H9 (cell line): ENCODE results near the gene SLC2A3. TPM values are rescaled to one million over a fixed set of nuclear protein-coding genes. Genes with fewer than 3 reads are reported as not detected.

Source experiments
- DNase-seq: peaks from one replicate; pipeline ENCODE4 v3.0.0-alpha.2; 2017
- H2AFZ ChIP-seq: one replicate; pipeline ENCODE4 v1.6.1; 2013; ENCODE audit warnings: mild to moderate bottlenecking, low read length, control low read depth, moderate library complexity
- H2AK5ac ChIP-seq: 2 replicates; pipeline ENCODE4 v1.6.1; 2013; ENCODE audit warnings: low read length, control low read depth, mixed read lengths; ENCODE audit not compliant: insufficient read length
- H2BK120ac ChIP-seq: one replicate; pipeline ENCODE4 v1.6.1; 2013; ENCODE audit warnings: low read depth, mild to moderate bottlenecking, low read length, control low read depth, inconsistent platforms; ENCODE audit not compliant: poor library complexity, severe bottlenecking
- H2BK12ac ChIP-seq: 2 replicates; pipeline ENCODE4 v1.6.1; 2013; ENCODE audit warnings: low read length, control low read depth, mixed read lengths, low read depth; ENCODE audit not compliant: insufficient read length
- H2BK15ac ChIP-seq: 2 replicates; pipeline ENCODE4 v1.6.1; 2013; ENCODE audit warnings: low read depth, low read length, control low read depth
- H2BK20ac ChIP-seq: one replicate; pipeline ENCODE4 v1.6.1; 2013; ENCODE audit warnings: low read depth, mild to moderate bottlenecking, low read length, control low read depth, inconsistent platforms; ENCODE audit not compliant: poor library complexity, severe bottlenecking
- H2BK5ac ChIP-seq: 2 replicates; pipeline ENCODE4 v1.6.1; 2013; ENCODE audit warnings: low read length, control low read depth, mixed read lengths; ENCODE audit not compliant: insufficient read length
- H3K14ac ChIP-seq: 2 replicates; pipeline ENCODE4 v1.6.1; 2013; ENCODE audit warnings: low read length, control low read depth; ENCODE audit not compliant: insufficient read depth
- H3K18ac ChIP-seq: 2 replicates; pipeline ENCODE4 v1.6.1; 2013; ENCODE audit warnings: low read depth, mild to moderate bottlenecking, mixed read lengths, low read length, control low read depth; ENCODE audit not compliant: insufficient read length
- H3K23ac ChIP-seq: 2 replicates; pipeline ENCODE4 v1.6.1; 2013; ENCODE audit warnings: low read length, control low read depth, mixed read lengths, low read depth; ENCODE audit not compliant: insufficient read length
- H3K23me2 ChIP-seq: 2 replicates; pipeline ENCODE4 v1.6.1; 2013; ENCODE audit warnings: low read depth, mild to moderate bottlenecking, mixed read lengths, low read length, control low read depth; ENCODE audit not compliant: insufficient read length, poor library complexity, severe bottlenecking
- H3K27ac ChIP-seq: 2 replicates; pipeline ENCODE4 v1.5.1; 2013; ENCODE audit warnings: low read length, control low read depth, mixed read lengths, low read depth; ENCODE audit not compliant: insufficient read length
- H3K27me3 ChIP-seq: 2 replicates; pipeline ENCODE4 v1.6.1; 2013; ENCODE audit warnings: low read length, control low read depth, inconsistent platforms; ENCODE audit not compliant: insufficient read depth
- H3K4ac ChIP-seq: 2 replicates; pipeline ENCODE4 v1.6.1; 2013; ENCODE audit warnings: low read depth, mild to moderate bottlenecking, control low read depth, inconsistent platforms, low read length, moderate library complexity
- H3K4me1 ChIP-seq: 2 replicates; pipeline ENCODE4 v1.6.1; 2013; ENCODE audit warnings: low read length, control low read depth, inconsistent platforms; ENCODE audit not compliant: insufficient read depth
- H3K4me2 ChIP-seq: 2 replicates; pipeline ENCODE4 v1.6.1; 2013; ENCODE audit warnings: low read length, control low read depth, mixed read lengths; ENCODE audit not compliant: insufficient read length, insufficient read depth
- H3K56ac ChIP-seq: 2 replicates; pipeline ENCODE4 v1.6.1; 2013; ENCODE audit warnings: low read depth, mild to moderate bottlenecking, mixed read lengths, low read length, control low read depth; ENCODE audit not compliant: insufficient read length
- H3K79me1 ChIP-seq: 2 replicates; pipeline ENCODE4 v1.6.1; 2013; ENCODE audit warnings: low read depth, mild to moderate bottlenecking, moderate library complexity, low read length, control low read depth, inconsistent platforms; ENCODE audit not compliant: insufficient read depth, poor library complexity, severe bottlenecking
- H3K79me2 ChIP-seq: 2 replicates; pipeline ENCODE4 v1.6.1; 2013; ENCODE audit warnings: low read length, control low read depth, inconsistent platforms; ENCODE audit not compliant: insufficient read depth
- H3K9ac ChIP-seq: 2 replicates; pipeline ENCODE4 v1.6.1; 2013; ENCODE audit warnings: low read length, control low read depth, mixed read lengths; ENCODE audit not compliant: insufficient read length; ENCODE audit errors: extremely low read depth
- H3K9me3 ChIP-seq: one replicate; pipeline ENCODE4 v1.6.1; 2013; ENCODE audit warnings: low read depth, low read length, inconsistent platforms; ENCODE audit not compliant: control insufficient read depth
- H3T11ph ChIP-seq: one replicate; pipeline ENCODE4 v1.6.1; 2013; ENCODE audit warnings: mild to moderate bottlenecking, low read length, control low read depth, inconsistent platforms
- H4K20me1 ChIP-seq: one replicate; pipeline ENCODE4 v1.6.1; 2013; ENCODE audit not compliant: control insufficient read depth, insufficient read length, insufficient read depth
- H4K5ac ChIP-seq: 2 replicates; pipeline ENCODE4 v1.6.1; 2013; ENCODE audit warnings: low read depth, mild to moderate bottlenecking, mixed read lengths, low read length, control low read depth; ENCODE audit not compliant: insufficient read length
- H4K8ac ChIP-seq: replicated peaks from 2 replicates; pipeline ENCODE4 v1.6.1; 2013; ENCODE audit warnings: low read length, control low read depth, mixed read lengths, low read depth; ENCODE audit not compliant: insufficient read length
- H4K91ac ChIP-seq: 2 replicates; pipeline ENCODE4 v1.6.1; 2013; ENCODE audit warnings: low read depth, mild to moderate bottlenecking, moderate library complexity, mixed read lengths, low read length, control low read depth; ENCODE audit not compliant: insufficient read length
- H3K27ac Mint-ChIP-seq, 3 experiments: 2 replicates in 2 of 3; 3 replicates in 1 of 3; pipeline ENCODE4 v1.8.0; 2020 to 2021; ENCODE audit warnings: mixed read lengths in 3 of 3, mild to moderate bottlenecking in 1 of 3, moderate library complexity in 1 of 3
- H3K27me3 Mint-ChIP-seq: 2 replicates; pipeline ENCODE4 v1.8.0; 2021; ENCODE audit warnings: low read depth, mild to moderate bottlenecking, moderate library complexity, mixed read lengths
- H3K36me3 Mint-ChIP-seq, 3 experiments: 2 replicates in 2 of 3; 3 replicates in 1 of 3; pipeline ENCODE4 v1.8.0; 2020 to 2021; ENCODE audit warnings: low read depth in 3 of 3, mixed read lengths in 3 of 3; ENCODE audit not compliant: insufficient read depth in 1 of 3
- H3K4me1 Mint-ChIP-seq, 2 experiments: 2 replicates each; pipeline ENCODE4 v1.8.0; 2020; ENCODE audit warnings: mixed read lengths in 2 of 2
- H3K4me3 Mint-ChIP-seq, 2 experiments: 2 replicates in 1 of 2; 3 replicates in 1 of 2; pipeline ENCODE4 v1.8.0; 2020 to 2021; ENCODE audit warnings: mild to moderate bottlenecking in 2 of 2, mixed read lengths in 2 of 2, moderate library complexity in 1 of 2
- H3K9me3 Mint-ChIP-seq, 2 experiments: 2 replicates in 1 of 2; 3 replicates in 1 of 2; pipeline ENCODE4 v1.8.0; 2020; ENCODE audit warnings: mild to moderate bottlenecking in 2 of 2, mixed read lengths in 2 of 2, moderate library complexity in 1 of 2
- WGBS: extraction: QIAGEN DNeasy Blood & Tissue Kit; methylation state at CpG from one replicate; pipeline ENCODE4 v1.1.7; 2013; ENCODE audit warnings: missing lambda C conversion rate, low lambda C conversion rate, mixed read lengths; ENCODE audit not compliant: insufficient read length; ENCODE audit errors: extremely low coverage; 5-methylcytosine and 5-hydroxymethylcytosine counted together
- total RNA-seq: library from RNA; stranded (reverse); gene quantifications from 2 replicates; pipeline ENCODE4 v1.2.1, GENCODE V29; 2021
- TF ChIP-seq, protein P1 (sequence below): fragments of 200-600 bp; sonication (generic); conservative IDR thresholded peaks from 3 replicates; pipeline ENCODE4 v1.8.0; 2021; ENCODE audit warnings: antibody characterized with exemption, mild to moderate bottlenecking

SLC2A3 gene
- total RNA-seq, 1 experiment from 2014 or later = 569 TPM

DNA sequence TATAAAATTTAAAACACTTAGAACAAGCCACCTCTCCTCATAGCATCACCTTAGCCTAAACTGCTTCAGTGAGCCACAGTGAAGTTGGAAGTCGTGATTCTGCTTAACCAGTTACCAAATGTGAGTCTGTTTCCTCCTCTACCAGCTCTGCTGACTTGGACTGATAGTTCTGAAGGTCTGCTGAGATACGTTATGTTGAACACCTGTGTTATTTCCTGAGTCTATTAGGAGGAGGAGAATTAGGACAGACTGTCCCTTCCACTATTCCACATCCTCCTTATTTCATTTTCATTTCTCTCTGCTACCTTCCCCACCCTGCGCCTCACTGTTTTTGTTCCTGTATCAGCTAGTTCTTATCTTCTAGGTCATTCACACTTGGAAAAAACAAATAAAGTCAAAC, 65.7 kb downstream of the SLC2A3 start:
- no peak overlapping the region for H2BK15ac ChIP-seq
- H4K8ac ChIP-seq = no peak overlapping the region
- H3K4me1 Mint-ChIP-seq = peaks cover 5% of the 10 kb centered on the region in 2 experiments; a peak in 3 of 4 replicates
- H4K91ac ChIP-seq = no peak overlapping the region
- no peak overlapping the region for H2BK5ac ChIP-seq
- H4K20me1 ChIP-seq = no peaks in the 10 kb centered on the region
- no peak overlapping the region for H2AFZ ChIP-seq
- no peak overlapping the region for H2BK120ac ChIP-seq
- H3K27ac Mint-ChIP-seq = no peak overlapping the region; a peak in 1 of 7 replicates
- no peak overlapping the region for H4K5ac ChIP-seq
- H3K4me1 ChIP-seq = no peaks in the 10 kb centered on the region
- H3K27ac ChIP-seq = no peak overlapping the region
- no peaks in the 10 kb centered on the region for H3K27me3 ChIP-seq
- no peak overlapping the region for H3K14ac ChIP-seq
- peaks cover 0 to 3% of the 10 kb centered on the region in 2 experiments; a peak in 2 of 5 replicates for H3K9me3 Mint-ChIP-seq
- no peak overlapping the region for H3T11ph ChIP-seq
- H3K18ac ChIP-seq = no peak overlapping the region
- H3K4me3 Mint-ChIP-seq = no peak overlapping the region
- no peaks in the 10 kb centered on the region for H3K79me2 ChIP-seq
- no peaks in the 10 kb centered on the region for H3K9me3 ChIP-seq
- no peak overlapping the region for H3K4me2 ChIP-seq
- no peak overlapping the region for H3K56ac ChIP-seq
- H2AK5ac ChIP-seq = no peak overlapping the region
- H3K36me3 Mint-ChIP-seq = no peaks in the 10 kb centered on the region; a peak in 1 of 7 replicates
- no peak overlapping the region for H2BK12ac ChIP-seq
- H2BK20ac ChIP-seq = no peak overlapping the region
- no peak for DNase-seq
- no CpG with 5 or more reads among the region's 3 CpGs for WGBS
- H3K79me1 ChIP-seq = no peaks in the 10 kb centered on the region
- TF ChIP-seq, protein P1, sequence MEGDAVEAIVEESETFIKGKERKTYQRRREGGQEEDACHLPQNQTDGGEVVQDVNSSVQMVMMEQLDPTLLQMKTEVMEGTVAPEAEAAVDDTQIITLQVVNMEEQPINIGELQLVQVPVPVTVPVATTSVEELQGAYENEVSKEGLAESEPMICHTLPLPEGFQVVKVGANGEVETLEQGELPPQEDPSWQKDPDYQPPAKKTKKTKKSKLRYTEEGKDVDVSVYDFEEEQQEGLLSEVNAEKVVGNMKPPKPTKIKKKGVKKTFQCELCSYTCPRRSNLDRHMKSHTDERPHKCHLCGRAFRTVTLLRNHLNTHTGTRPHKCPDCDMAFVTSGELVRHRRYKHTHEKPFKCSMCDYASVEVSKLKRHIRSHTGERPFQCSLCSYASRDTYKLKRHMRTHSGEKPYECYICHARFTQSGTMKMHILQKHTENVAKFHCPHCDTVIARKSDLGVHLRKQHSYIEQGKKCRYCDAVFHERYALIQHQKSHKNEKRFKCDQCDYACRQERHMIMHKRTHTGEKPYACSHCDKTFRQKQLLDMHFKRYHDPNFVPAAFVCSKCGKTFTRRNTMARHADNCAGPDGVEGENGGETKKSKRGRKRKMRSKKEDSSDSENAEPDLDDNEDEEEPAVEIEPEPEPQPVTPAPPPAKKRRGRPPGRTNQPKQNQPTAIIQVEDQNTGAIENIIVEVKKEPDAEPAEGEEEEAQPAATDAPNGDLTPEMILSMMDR = no peak
- H3K27me3 Mint-ChIP-seq = no peaks in the 10 kb centered on the region
- H3K9ac ChIP-seq = no peak overlapping the region
- H3K23ac ChIP-seq = no peak overlapping the region
- H3K23me2 ChIP-seq = no peaks in the 10 kb centered on the region
- H3K4ac ChIP-seq = no peak overlapping the region

Other genes with a start within 250 kb of the SLC2A3 start
- 9.1 and 9.9 TPM in 2 replicates for gene GDF3, start 240.4 kb downstream of the SLC2A3 start, total RNA-seq
- 1.4 and 2.0 TPM in 2 replicates for gene DPPA3, start 224.8 kb downstream of the SLC2A3 start, total RNA-seq
- gene CLEC4C, start 188.8 kb downstream of the SLC2A3 start, total RNA-seq = 0.26 TPM in 2 replicates
- gene NANOGNB, start 171.0 kb downstream of the SLC2A3 start, total RNA-seq = not detected in 2 replicates
- 199 and 211 TPM in 2 replicates for gene NANOG, start 146.8 kb downstream of the SLC2A3 start, total RNA-seq
- gene SLC2A14, start 63.3 kb downstream of the SLC2A3 start, total RNA-seq = 19.1 and 19.3 TPM in 2 replicates
- gene FOXJ2, start 96.5 kb upstream of the SLC2A3 start, total RNA-seq = 5.5 and 5.9 TPM in 2 replicates
- gene C3AR1, start 130.2 kb upstream of the SLC2A3 start, total RNA-seq = not detected in 2 replicates
- 23.9 and 27.2 TPM in 2 replicates for gene NECAP1, start 146.1 kb upstream of the SLC2A3 start, total RNA-seq
- gene CLEC4A, start 187.4 kb upstream of the SLC2A3 start, total RNA-seq = 0.18 and 0.37 TPM in 2 replicates
- gene ZNF705A, start 220.8 kb upstream of the SLC2A3 start, total RNA-seq = not detected in 2 replicates